ENCODE data around the gene FAM234B. TPM values are rescaled to one million over a fixed set of nuclear protein-coding genes. Genes with fewer than 3 reads are reported as not detected.

FAM234B gene
- total and polyA plus RNA-seq, 8 donors: 1.1 to 4.6 (median 3.7) TPM

DNA sequence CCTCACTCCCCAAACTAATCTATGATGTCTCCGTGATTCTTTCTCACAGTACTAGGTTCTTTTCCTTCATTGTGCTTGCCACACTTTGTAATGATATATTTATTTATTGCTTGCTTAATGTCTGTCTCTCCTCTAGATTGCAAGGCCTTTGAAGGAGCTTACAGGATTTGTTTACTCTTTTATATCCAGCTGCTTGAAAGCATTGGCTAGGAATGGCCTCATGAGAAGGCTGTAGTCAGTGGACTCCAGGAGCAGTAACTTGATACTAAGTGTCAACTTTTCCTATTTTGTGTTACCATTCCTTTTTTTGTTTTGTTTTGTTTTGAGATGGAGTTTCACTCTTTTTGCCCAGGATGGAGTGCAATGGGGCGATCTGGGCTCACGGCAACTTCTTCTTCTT, 7.3 kb upstream of the FAM234B start:
- TF ChIP-seq CTCF (IDR thresholded peaks at IDR 0.05): no peak
- no peak for DNase-seq
- intact Hi-C loops (cut with DNase I): no loop called here

DNA sequence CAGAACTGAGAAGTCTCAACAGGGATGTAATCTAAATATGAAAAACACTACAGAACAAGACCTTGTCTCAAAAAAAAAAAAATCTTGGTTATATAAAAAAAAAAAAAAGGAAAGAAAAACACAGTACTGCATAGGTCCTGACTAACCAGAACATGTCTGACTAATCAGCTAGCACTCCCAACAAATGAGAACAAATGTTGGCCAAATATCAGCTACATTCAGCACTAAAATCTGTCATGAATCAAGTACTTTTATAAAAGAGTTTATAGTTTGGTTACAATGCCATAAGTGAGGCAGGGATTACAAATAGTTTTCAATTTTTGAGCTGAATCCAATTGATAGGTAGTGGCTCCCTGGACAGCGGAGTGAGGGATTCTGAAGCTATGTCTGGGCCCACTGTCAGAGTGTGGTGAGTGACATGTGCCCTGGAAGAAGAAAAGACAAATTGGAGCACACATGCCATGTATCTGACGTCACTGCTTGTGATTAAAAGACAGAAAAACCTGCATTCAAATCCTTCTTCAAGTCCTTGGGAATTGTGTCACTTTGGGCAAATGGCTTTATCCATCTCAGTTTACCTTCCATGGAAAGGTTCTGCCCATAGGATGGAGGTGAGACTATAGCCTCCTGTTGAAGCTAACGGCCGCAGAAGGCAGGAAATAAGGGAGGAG, 5.6 kb upstream of the FAM234B start:
- ATAC-seq: no peak
- intact Hi-C loops (cut with DNase I): no loop called here

More for the DNA sequence above, 7.3 kb upstream of the FAM234B start:
- Histone ChIP-seq H3K4me3 (no peak overlapping the region), H3K27me3 (no peaks in the 10 kb centered on the region), H3K4me1 (no peaks in the 10 kb centered on the region), H3K27ac (no peak overlapping the region), H3K36me3 (no peaks in the 10 kb centered on the region), H3K9me3 (no peaks in the 10 kb centered on the region)
- WGBS, 2 donors: 94 to 96% methylated on average over 3 of the region's 3 CpGs
- FAIRE-seq (no peak), ATAC-seq (no peak)

DNA sequence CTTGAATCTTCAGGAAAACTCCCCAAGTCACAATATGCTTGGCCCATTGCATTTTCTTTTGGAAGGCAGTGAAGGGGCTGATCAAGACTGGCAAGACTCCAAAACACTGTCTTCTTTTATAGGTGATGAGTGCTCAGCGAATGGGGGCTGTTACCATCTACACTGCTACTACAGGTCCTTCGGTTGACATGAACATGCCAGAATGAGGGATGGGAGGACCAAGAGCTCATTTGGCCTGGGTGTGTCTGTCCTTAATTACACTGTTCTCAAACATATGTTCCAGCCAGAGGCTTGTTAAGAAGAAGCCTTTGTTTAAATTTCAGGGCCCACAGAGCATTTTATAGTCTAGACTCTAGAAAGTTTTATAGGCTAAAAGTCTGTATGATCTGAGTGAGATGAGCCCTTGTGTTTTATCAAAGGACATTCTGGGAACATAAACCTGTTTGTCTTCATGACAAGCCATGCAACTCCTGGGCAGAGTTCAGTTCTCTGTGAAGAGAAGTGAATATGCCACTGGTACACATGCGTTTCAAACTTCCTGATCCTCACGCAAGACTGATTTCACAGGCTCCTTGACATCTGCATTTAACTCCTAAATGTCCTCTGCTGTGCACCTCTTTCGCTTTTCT, 4.7 kb upstream of the FAM234B start:
- DNase-seq: no peak
- intact Hi-C loops (cut with DNase I): no loop called here
- Histone ChIP-seq H3K27me3 (no peaks in the 10 kb centered on the region), H3K36me3 (no peaks in the 10 kb centered on the region), H3K4me3 (no peak overlapping the region), H3K27ac (no peak overlapping the region), H3K9me3 (no peaks in the 10 kb centered on the region), H3K4me1 (no peaks in the 10 kb centered on the region)
- TF ChIP-seq CTCF (IDR thresholded peaks at IDR 0.05): no peak
- ATAC-seq: no peak
- FAIRE-seq: no peak
- 63 to 64% methylated on average over 5 of the region's 5 CpGs for WGBS, 2 donors

More for the DNA sequence above, 5.6 kb upstream of the FAM234B start:
- DNase-seq (no peak), FAIRE-seq (no peak)
- no peaks in the 10 kb centered on the region for H3K27me3 ChIP-seq
- 88 to 90% methylated on average over 4 of the region's 4 CpGs for WGBS, 2 donors
- no peak for TF ChIP-seq CTCF (IDR thresholded peaks at IDR 0.05)
- no peak overlapping the region for H3K4me3 ChIP-seq
- no peak overlapping the region for H3K27ac ChIP-seq
- no peaks in the 10 kb centered on the region for H3K36me3 ChIP-seq
- no peaks in the 10 kb centered on the region for H3K9me3 ChIP-seq
- H3K4me1 ChIP-seq: no peaks in the 10 kb centered on the region

DNA sequence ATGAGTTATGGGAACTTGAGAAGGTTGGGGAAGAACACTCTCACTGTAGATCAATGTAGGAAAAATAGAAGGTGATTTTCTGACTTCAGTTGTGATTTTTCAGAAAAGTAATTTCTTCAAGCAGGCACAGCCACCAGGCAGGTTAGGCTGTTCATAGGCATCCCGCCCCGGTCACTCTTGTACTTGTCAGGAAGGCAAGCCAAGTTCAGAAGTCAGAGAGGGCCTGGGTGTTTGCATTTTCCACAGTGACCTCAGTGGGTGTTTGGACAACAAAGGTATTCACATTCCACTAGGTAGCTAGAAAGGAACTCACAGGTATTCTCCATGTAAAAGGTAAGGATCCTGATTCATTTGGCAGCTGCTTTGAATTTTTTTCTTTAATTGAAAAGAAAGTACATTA, 3.0 kb upstream of the FAM234B start:
- ATAC-seq: no peak
- no peak for TF ChIP-seq CTCF (IDR thresholded peaks at IDR 0.05)
- WGBS, 2 donors: 66 to 77% methylated on average over 2 of the region's 2 CpGs
- H3K9me3 ChIP-seq: no peaks in the 10 kb centered on the region
- DNase-seq: no peak
- intact Hi-C loops (cut with DNase I): no loop called here
- H3K4me1 ChIP-seq: peaks cover 0 to 6% (median 2%) of the 10 kb centered on the region in 3 donors
- FAIRE-seq: no peak
- no peak overlapping the region for H3K4me3 ChIP-seq
- H3K27me3 ChIP-seq: no peaks in the 10 kb centered on the region
- H3K27ac ChIP-seq: no peak overlapping the region
- H3K36me3 ChIP-seq: no peaks in the 10 kb centered on the region

- 70 to 77% methylated on average over 4 of the region's 4 CpGs for WGBS, 2 donors
- no peaks in the 10 kb centered on the region for H3K9me3 ChIP-seq
- H3K27me3 ChIP-seq: no peaks in the 10 kb centered on the region
- H3K36me3 ChIP-seq: no peaks in the 10 kb centered on the region
- TF ChIP-seq CTCF (IDR thresholded peaks at IDR 0.05): no peak
- DNase-seq: no peak
- peaks cover 0 to 10% (median 2%) of the 10 kb centered on the region in 3 donors for H3K4me1 ChIP-seq
- no peak overlapping the region for H3K4me3 ChIP-seq
- no peak for FAIRE-seq
- intact Hi-C loops (cut with DNase I): no loop called here
- H3K27ac ChIP-seq: no peak overlapping the region
- no peak for ATAC-seq
Observed at GRCh38 chr12:13042666-13043230, 1.4 kb upstream of the FAM234B start.

All from pancreas (tissue), 10 donors.